ENCODE results near the gene ELK3.

ELK3 gene

DNA sequence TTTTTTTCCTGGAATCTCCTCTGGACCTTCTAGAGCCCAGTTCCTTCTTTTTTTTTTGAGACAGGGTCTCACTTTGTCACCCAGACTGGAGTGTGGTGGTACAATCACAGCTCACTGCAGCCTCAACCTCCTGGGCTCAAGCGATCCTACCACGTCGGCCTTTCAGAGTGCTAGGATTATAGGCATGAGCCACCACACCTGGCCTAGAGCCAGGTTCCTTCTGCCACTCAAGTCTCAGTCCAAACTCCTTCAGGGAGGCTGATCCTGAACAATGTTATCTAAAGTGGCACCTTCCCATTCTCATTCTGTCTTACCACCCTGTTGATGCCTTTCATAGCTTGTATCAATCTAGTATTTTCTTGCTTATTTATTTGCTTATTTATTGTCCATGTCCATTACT is 22.3 kb upstream of the ELK3 start:
- Mint-ChIP-seq H3K4me1 (ENCODE audit: low read depth) (peaks cover 39% of the 10 kb centered on the region), H3K9me3 (peaks cover 18% of the 10 kb centered on the region), H3K27me3 (peaks cover 18% of the 10 kb centered on the region), H3K27ac (no peak overlapping the region), H3K4me3 (no peak overlapping the region), H3K36me3 (ENCODE audit: low read depth) (no peaks in the 10 kb centered on the region)
- intact Hi-C loops (cut with micrococcal nuclease) = loop anchor here (5.0 kb wide), 1 partner anchor 45 kb away; no protein-coding TSS in a partner anchor

- H3K27me3 Mint-ChIP-seq = peaks cover 18% of the 10 kb centered on the region
- H3K4me1 Mint-ChIP-seq (ENCODE audit: low read depth) = peaks cover 47% of the 10 kb centered on the region
- H3K27ac Mint-ChIP-seq = no peak overlapping the region
- no peaks in the 10 kb centered on the region for H3K36me3 Mint-ChIP-seq (ENCODE audit: low read depth)
- H3K4me3 Mint-ChIP-seq = no peak overlapping the region
- peaks cover 18% of the 10 kb centered on the region for H3K9me3 Mint-ChIP-seq
- intact Hi-C loops (cut with micrococcal nuclease) = loop anchor here (5.0 kb wide), 1 partner anchor 46 kb away; no protein-coding TSS in a partner anchor
Measured at GRCh38 chr12:96172981-96173380, 21.2 kb upstream of the ELK3 start.

- peak overlapping the region; percentile 31 for H3K27ac Mint-ChIP-seq
- H3K27me3 Mint-ChIP-seq = peaks cover 10% of the 10 kb centered on the region
- H3K36me3 Mint-ChIP-seq (ENCODE audit: low read depth) = no peaks in the 10 kb centered on the region
- no peak overlapping the region for H3K4me3 Mint-ChIP-seq
- H3K9me3 Mint-ChIP-seq = peaks cover 18% of the 10 kb centered on the region
- intact Hi-C loops (cut with micrococcal nuclease) = no loop called here
- peaks cover 42% of the 10 kb centered on the region for H3K4me1 Mint-ChIP-seq (ENCODE audit: low read depth)
Measured at GRCh38 chr12:96176575-96176974, 17.6 kb upstream of the ELK3 start.

DNA sequence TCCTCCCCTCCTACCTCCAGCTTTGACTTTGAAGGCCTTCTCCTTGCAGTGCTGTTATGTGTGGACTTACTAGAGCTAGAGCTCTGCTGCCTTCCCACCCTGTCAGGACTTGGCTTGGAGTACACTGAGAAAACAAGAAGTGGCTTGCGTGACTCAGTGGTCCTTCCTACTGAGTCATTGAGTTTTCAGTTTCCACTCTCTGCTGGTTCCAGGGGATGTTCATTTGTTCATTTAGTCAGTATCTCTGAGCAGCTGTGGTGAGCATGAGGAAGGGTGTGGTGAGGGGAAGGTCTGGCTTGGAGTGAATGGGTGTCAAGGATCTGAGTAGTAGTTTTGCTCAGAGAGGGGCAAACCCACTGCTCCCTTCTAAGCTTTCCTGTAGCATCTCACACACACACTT is 17.2 kb upstream of the ELK3 start:
- Mint-ChIP-seq H3K36me3 (ENCODE audit: low read depth) (no peaks in the 10 kb centered on the region), H3K4me3 (no peak overlapping the region), H3K4me1 (ENCODE audit: low read depth) (peaks cover 37% of the 10 kb centered on the region), H3K9me3 (peaks cover 18% of the 10 kb centered on the region), H3K27ac (peak overlapping the region; percentile 31), H3K27me3 (peaks cover 7% of the 10 kb centered on the region)
- intact Hi-C loops (cut with micrococcal nuclease) = loop anchor here (1.0 kb wide), 1 partner anchor 18 kb away; no protein-coding TSS in a partner anchor

DNA sequence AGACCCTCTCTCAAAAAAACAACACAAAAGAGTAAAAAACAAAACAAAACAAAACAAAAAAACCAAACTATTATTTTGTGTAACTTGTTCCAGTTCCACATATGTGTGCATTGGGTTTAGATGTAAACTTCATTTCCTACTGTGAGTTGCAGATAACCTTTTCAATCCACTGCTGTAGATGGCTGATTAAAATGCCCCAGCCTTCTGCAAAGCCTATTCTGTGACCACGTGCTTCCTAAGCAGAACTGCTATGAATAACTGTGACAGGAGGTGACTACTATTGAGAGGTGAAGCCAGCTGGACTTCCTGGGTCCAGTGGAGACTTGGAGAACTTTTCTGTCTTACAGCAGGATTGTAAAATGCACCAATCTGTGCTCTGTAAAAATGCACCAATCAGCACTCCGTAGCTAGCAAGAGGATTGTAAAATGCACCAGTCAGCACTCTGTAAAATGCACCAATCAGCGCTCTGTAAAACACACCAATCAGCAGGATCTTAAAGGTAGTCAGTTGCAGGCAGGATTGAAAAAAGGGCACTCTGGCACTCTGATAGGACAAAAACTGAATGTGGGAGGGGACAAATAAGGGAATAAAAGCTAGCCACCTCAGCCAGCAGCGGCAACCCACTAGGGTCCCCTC is 10.3 kb upstream of the ELK3 start:
- Mint-ChIP-seq H3K36me3 (ENCODE audit: low read depth) (no peaks in the 10 kb centered on the region), H3K4me1 (ENCODE audit: low read depth) (peaks cover 32% of the 10 kb centered on the region), H3K27me3 (peaks cover 8% of the 10 kb centered on the region), H3K4me3 (no peak overlapping the region), H3K9me3 (no peaks in the 10 kb centered on the region), H3K27ac (no peak overlapping the region)
- intact Hi-C loops (cut with micrococcal nuclease) = no loop called here

- intact Hi-C loops (cut with micrococcal nuclease) = no loop called here
- Mint-ChIP-seq H3K27me3 (peaks cover 11% of the 10 kb centered on the region), H3K36me3 (ENCODE audit: low read depth) (no peaks in the 10 kb centered on the region), H3K27ac (no peak overlapping the region), H3K4me1 (ENCODE audit: low read depth) (peaks cover 22% of the 10 kb centered on the region), H3K4me3 (no peak overlapping the region), H3K9me3 (no peaks in the 10 kb centered on the region)
Measured at GRCh38 chr12:96185914-96186313, 8.3 kb upstream of the ELK3 start.

DNA sequence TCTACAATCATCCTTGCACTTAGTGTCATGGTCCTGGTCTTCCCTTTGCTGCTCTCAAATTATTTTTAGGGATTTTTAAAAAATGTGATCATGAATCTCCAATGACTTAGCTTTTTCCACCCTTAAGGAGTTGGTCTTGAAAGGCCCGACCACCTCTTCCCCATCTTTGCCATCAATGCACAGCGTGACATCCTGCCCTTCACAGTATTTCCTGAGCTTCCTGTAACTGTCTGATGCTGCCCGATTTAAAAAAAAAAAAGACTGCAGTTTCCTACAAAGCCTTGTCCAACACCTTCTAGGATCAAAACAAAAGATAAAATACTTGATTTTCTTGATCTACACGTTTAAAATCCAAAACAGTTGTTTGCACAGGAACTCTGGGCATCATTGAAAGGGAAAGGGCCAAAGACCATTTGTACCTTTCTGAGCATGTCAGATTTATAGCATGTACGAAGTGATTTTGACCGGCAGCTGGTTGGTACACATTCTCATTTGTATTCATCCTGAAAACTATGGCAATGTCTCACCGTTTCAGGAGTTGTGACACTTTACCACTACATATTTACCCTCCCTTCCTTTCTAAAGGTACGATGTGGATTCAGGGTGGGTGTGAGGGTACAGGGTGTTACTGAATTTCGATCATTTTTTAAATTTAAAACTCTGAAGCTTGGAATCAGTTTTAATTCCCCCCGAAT is 7.4 kb upstream of the ELK3 start:
- Mint-ChIP-seq H3K9me3 (no peaks in the 10 kb centered on the region), H3K4me3 (no peak overlapping the region), H3K36me3 (ENCODE audit: low read depth) (no peaks in the 10 kb centered on the region), H3K4me1 (ENCODE audit: low read depth) (peaks cover 22% of the 10 kb centered on the region), H3K27ac (no peak overlapping the region), H3K27me3 (peaks cover 12% of the 10 kb centered on the region)
- intact Hi-C loops (cut with micrococcal nuclease) = no loop called here

- intact Hi-C loops (cut with micrococcal nuclease) = no loop called here
- no peak overlapping the region for H3K27ac Mint-ChIP-seq
- H3K36me3 Mint-ChIP-seq (ENCODE audit: low read depth) = no peaks in the 10 kb centered on the region
- peaks cover 14% of the 10 kb centered on the region for H3K4me1 Mint-ChIP-seq (ENCODE audit: low read depth)
- H3K4me3 Mint-ChIP-seq = no peak overlapping the region
- H3K9me3 Mint-ChIP-seq = no peaks in the 10 kb centered on the region
- H3K27me3 Mint-ChIP-seq = peaks cover 12% of the 10 kb centered on the region
Measured at GRCh38 chr12:96187956-96188355, 6.2 kb upstream of the ELK3 start.

GRCh38 chr12:96189781-96190180 is 4.4 kb upstream of the ELK3 start:
- Mint-ChIP-seq H3K36me3 (ENCODE audit: low read depth) (peaks cover 6% of the 10 kb centered on the region), H3K9me3 (no peaks in the 10 kb centered on the region), H3K27ac (no peak overlapping the region), H3K4me1 (ENCODE audit: low read depth) (peaks cover 13% of the 10 kb centered on the region), H3K4me3 (no peak overlapping the region), H3K27me3 (peaks cover 16% of the 10 kb centered on the region)
- intact Hi-C loops (cut with micrococcal nuclease) = no loop called here

- H3K36me3 Mint-ChIP-seq (ENCODE audit: low read depth) = peaks cover 14% of the 10 kb centered on the region
- H3K27me3 Mint-ChIP-seq = peaks cover 16% of the 10 kb centered on the region
- no peak overlapping the region for H3K4me3 Mint-ChIP-seq
- intact Hi-C loops (cut with micrococcal nuclease) = no loop called here
- H3K9me3 Mint-ChIP-seq = no peaks in the 10 kb centered on the region
- H3K4me1 Mint-ChIP-seq (ENCODE audit: low read depth) = peaks cover 20% of the 10 kb centered on the region
- no peak overlapping the region for H3K27ac Mint-ChIP-seq
Measured at GRCh38 chr12:96190413-96191108, 3.6 kb upstream of the ELK3 start.

DNA sequence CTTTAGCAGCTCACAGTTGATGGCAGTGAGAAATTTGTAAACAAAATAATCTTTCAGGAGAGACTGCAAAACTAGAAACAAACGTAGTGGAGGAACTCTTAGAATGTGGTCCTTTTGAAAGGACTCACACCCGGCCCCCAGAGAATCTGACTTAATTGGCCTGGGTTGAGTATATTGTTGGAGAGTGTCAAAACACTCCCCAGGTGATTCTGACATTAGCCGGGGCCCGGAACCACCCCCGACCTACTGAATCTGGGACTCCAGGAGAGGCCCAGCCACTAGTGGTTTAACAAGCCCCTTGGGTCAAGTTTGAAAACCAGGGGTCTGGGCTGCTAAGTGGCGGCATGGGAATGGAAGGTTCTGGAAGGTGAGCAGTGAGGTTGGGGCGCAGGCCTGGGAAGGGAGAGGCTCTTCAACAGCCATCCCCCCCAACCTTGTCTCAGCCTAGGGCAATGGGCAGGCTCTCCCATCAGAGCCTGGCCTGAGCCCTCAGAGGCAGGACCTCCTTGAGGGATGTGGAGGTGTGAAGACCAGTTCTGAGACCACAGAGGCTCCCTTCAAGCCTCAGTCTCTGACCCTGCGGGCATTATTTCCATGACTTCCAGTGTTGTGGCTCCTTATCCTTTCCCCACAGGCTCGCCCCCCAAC is 1.1 kb upstream of the ELK3 start:
- intact Hi-C loops (cut with micrococcal nuclease) = no loop called here
- peaks cover 16% of the 10 kb centered on the region for H3K4me1 Mint-ChIP-seq (ENCODE audit: low read depth)
- H3K4me3 Mint-ChIP-seq = peak overlapping the region; percentile 13
- H3K27ac Mint-ChIP-seq = peak overlapping the region; percentile 94
- peaks cover 8% of the 10 kb centered on the region for H3K27me3 Mint-ChIP-seq
- H3K9me3 Mint-ChIP-seq = no peaks in the 10 kb centered on the region
- peaks cover 14% of the 10 kb centered on the region for H3K36me3 Mint-ChIP-seq (ENCODE audit: low read depth)

DNA sequence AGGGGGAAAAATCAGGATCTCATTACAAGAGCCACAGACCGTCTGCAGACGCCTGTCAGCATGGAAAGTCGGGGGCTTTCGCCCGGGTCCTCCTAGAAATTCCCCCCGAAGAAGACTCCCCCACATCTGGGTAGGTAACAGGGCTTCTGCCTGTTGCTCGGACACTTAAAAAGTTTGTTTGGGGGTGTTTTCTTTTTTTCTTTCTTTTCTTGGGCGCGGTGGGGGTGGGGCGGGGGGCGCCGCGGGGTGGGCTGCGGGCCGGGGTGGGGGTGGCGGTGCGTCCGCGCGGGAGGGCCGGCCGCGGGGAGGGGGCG is 358 bp downstream of the ELK3 start:
- peaks cover 29% of the 10 kb centered on the region for H3K4me1 Mint-ChIP-seq (ENCODE audit: low read depth)
- peak overlapping the region; percentile 89 for H3K4me3 Mint-ChIP-seq
- intact Hi-C loops (cut with micrococcal nuclease) = no loop called here

GRCh38 chr12:96194971-96195844 is 1.0 kb downstream of the ELK3 start:
- peaks cover 14% of the 10 kb centered on the region for H3K36me3 Mint-ChIP-seq (ENCODE audit: low read depth)
- peaks cover 5% of the 10 kb centered on the region for H3K27me3 Mint-ChIP-seq
- peak overlapping the region; percentile 94 for H3K27ac Mint-ChIP-seq
- peak overlapping the region; percentile 91 for H3K4me3 Mint-ChIP-seq
- H3K9me3 Mint-ChIP-seq = no peaks in the 10 kb centered on the region
- H3K4me1 Mint-ChIP-seq (ENCODE audit: low read depth) = peaks cover 29% of the 10 kb centered on the region
- intact Hi-C loops (cut with micrococcal nuclease) = loop anchor here (1.0 kb wide), 1 partner anchor 18 kb away; no protein-coding TSS in a partner anchor

More for the DNA sequence above, 358 bp downstream of the ELK3 start:
- Mint-ChIP-seq H3K36me3 (ENCODE audit: low read depth) (peaks cover 14% of the 10 kb centered on the region), H3K27ac (peak overlapping the region; percentile 94), H3K27me3 (peaks cover 8% of the 10 kb centered on the region), H3K9me3 (no peaks in the 10 kb centered on the region)
